Spleen (tissue), 11 donors: Measurements from ENCODE around the gene SVOP. TPM values are rescaled to one million over a fixed set of nuclear protein-coding genes. Genes with fewer than 3 reads are reported as not detected.
"Not testable (repeated sequence)": the region's sequence is repeated elsewhere in the genome, so short reads cannot be mapped to it uniquely, and the experiment has no call there.

Source experiments
- DNase-seq: peaks from one replicate; pipeline ENCODE4 v3.0.0-alpha.2; 2020
- H3K27ac ChIP-seq, 8 donors: fragments of 200-600 bp; sonication (generic) in 7 of 8; 1 replicate in 4 of 8; 2 replicates in 4 of 8; pipeline versions ENCODE4 v1.5.0 to v1.8.0; 2016 to 2021; ENCODE audit warnings: inconsistent platforms in 4 of 8, mild to moderate bottlenecking in 4 of 8, moderate library complexity in 1 of 8
- H3K27me3 ChIP-seq, 7 donors: fragments of 200-600 bp; sonication (generic) in 6 of 7; replicated peaks in 1 of 7; 1 replicate in 4 of 7; 2 replicates in 3 of 7; pipeline versions ENCODE4 v1.5.0 to v1.8.0; 2016 to 2021; ENCODE audit warnings: inconsistent platforms in 3 of 7, mild to moderate bottlenecking in 1 of 7
- H3K36me3 ChIP-seq, 6 donors: fragments of 200-600 bp; sonication (generic) in 5 of 6; 1 replicate in 4 of 6; 2 replicates in 2 of 6; pipeline versions ENCODE4 v1.5.0 to v1.8.0; 2016 to 2021; ENCODE audit warnings: inconsistent platforms in 2 of 6
- H3K4me1 ChIP-seq, 6 donors: fragments of 200-600 bp; sonication (generic) in 5 of 6; 1 replicate in 3 of 6; 2 replicates in 3 of 6; pipeline versions ENCODE4 v1.5.0 to v1.8.0; 2016 to 2021; ENCODE audit warnings: inconsistent platforms in 3 of 6
- H3K4me3 ChIP-seq, 8 donors: fragments of 200-600 bp; sonication (generic) in 7 of 8; 1 replicate in 4 of 8; 2 replicates in 4 of 8; pipeline versions ENCODE4 v1.5.0 to v1.8.0; 2016 to 2021; ENCODE audit warnings: inconsistent platforms in 4 of 8, mild to moderate bottlenecking in 4 of 8, moderate library complexity in 2 of 8
- H3K9me3 ChIP-seq, 8 donors: fragments of 200-600 bp; sonication (generic) in 7 of 8; 1 replicate in 4 of 8; 2 replicates in 4 of 8; pipeline versions ENCODE4 v1.5.0 to v1.8.0; 2016 to 2021; ENCODE audit warnings: inconsistent platforms in 4 of 8
- CTCF ChIP-seq, 11 experiments: fragments of 200-600 bp in 7 of 11; fragments of 450-650 bp in 4 of 11; sonication (generic) in 4 of 11; IDR thresholded peaks in 8 of 11; conservative IDR thresholded peaks in 3 of 11; 1 replicate in 7 of 11; 2 replicates in 4 of 11; pipeline versions ENCODE4 v1.4.0 to v1.8.0; 2016 to 2021; ENCODE audit warnings: antibody characterized with exemption in 11 of 11, inconsistent platforms in 4 of 11, mild to moderate bottlenecking in 1 of 11
- POLR2A ChIP-seq, 3 donors: fragments of 450-650 bp; IDR thresholded peaks; one replicate each; pipeline ENCODE4 v1.5.1; 2017; ENCODE audit warnings: antibody characterized with exemption in 3 of 3, mild to moderate bottlenecking in 1 of 3
- POLR2AphosphoS5 ChIP-seq, 3 donors: sonication (generic); formaldehyde crosslinking; IDR thresholded peaks; one replicate each; pipeline ENCODE4 v1.5.1; 2017; ENCODE audit warnings: antibody characterized with exemption in 3 of 3
- WGBS, 5 donors: extraction: QIAGEN DNeasy Blood & Tissue Kit in 3 of 5; methylation state at CpG; one replicate each; pipeline versions ENCODE4 v1.1.5 to v1.1.7; 2013 to 2018; 5-methylcytosine and 5-hydroxymethylcytosine counted together
- intact Hi-C: fragments of 100-400 bp; cut with DNase I; formaldehyde crosslinking; loops from one replicate; pipeline ENCODE4 v1.15.0; 2023; ENCODE audit warnings: low total_unique reads
- polyA plus RNA-seq, 3 donors: library from polyadenylated mRNA; stranded (reverse); fragments of 200-250 nt; gene quantifications; one replicate each; pipeline ENCODE4 v1.2.1, GENCODE V29; 2013
- total RNA-seq, 7 donors: library from RNA; depleted of rRNA in 3 of 7; stranded (reverse); fragments of >200 nt in 3 of 7; fragmentation: NEBNext Ultra II Directional in 4 of 7; extraction: Animal tissue kit (Norgen Biotek cat#: 25700) in 4 of 7; gene quantifications; one replicate each; pipeline versions ENCODE4 v1.1.0 to v1.2.1, GENCODE V29; 2016 to 2021
- donor health status: healthy with polysubstance abuse.
- donor health status: DM: no; HTN: no; CAD: no; lungs with moderate emphysema.
- donor health status: DM: no; HTN: no; CAD: no.
- donor health status: Bipolar disorder and iron deficiency.
- donor health status: healthy.
- donor health status: DM: no; HTN: no; CAD: no.
- donor health status: DM: yes; HTN: yes; CAD: no.

SVOP gene
- total and polyA plus RNA-seq, 10 donors = not detected

GRCh38 chr12:108875682-108876361 is 145.0 kb downstream of the SVOP start:
- H3K4me1 ChIP-seq = no peaks in the 10 kb centered on the region
- TF ChIP-seq CTCF (IDR thresholded peaks at IDR 0.05 in 8 of 11, conservative IDR thresholded peaks at IDR 0.05 in 3 of 11) (no peak), POLR2AphosphoS5 (IDR thresholded peaks at IDR 0.05) (no peak), POLR2A (IDR thresholded peaks at IDR 0.05) (no peak)
- H3K27me3 ChIP-seq = no peaks in the 10 kb centered on the region
- 68 to 77% (median 74%) methylated on average over 3 of the region's 3 CpGs for WGBS, 5 donors
- DNase-seq = no peak
- no peak overlapping the region for H3K4me3 ChIP-seq
- intact Hi-C loops = no loop called here
- no peak overlapping the region for H3K27ac ChIP-seq
- H3K36me3 ChIP-seq = no peaks in the 10 kb centered on the region
- peaks cover 0 to 4% (median 0%) of the 10 kb centered on the region in 8 donors for H3K9me3 ChIP-seq

DNA sequence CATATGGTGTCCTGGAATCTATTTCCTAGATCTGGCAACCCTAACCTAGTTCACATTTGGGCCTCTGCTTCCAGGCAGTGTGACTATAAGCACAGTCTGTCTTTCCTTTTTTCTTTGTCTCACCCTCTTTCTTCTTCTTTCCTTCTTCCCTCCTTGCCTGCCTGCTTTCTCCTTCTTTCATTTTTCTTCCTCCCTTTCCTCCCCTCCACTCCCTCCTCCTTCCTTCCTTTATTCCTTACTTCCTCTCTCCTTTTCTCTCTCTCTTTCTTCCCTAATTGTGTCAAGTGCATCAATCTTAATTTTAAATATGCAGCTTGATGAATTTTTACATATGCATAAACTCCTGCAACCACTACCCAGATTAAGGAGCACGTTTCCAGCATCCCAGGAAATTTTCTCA is 145.6 kb downstream of the SVOP start:
- DNase-seq = no peak
- Histone ChIP-seq H3K4me3 (no peak overlapping the region), H3K4me1 (no peaks in the 10 kb centered on the region), H3K27me3 (no peaks in the 10 kb centered on the region), H3K36me3 (no peaks in the 10 kb centered on the region), H3K27ac (no peak overlapping the region), H3K9me3 (peaks cover 0 to 4% (median 0%) of the 10 kb centered on the region in 8 donors)
- intact Hi-C loops = no loop called here
- TF ChIP-seq POLR2A (IDR thresholded peaks at IDR 0.05) (no peak), POLR2AphosphoS5 (IDR thresholded peaks at IDR 0.05) (no peak), CTCF (IDR thresholded peaks at IDR 0.05 in 8 of 11, conservative IDR thresholded peaks at IDR 0.05 in 3 of 11) (no peak)
- 41 to 77% (median 57%) methylated on average over 1 of the region's 1 CpG for WGBS, 5 donors

- H3K9me3 ChIP-seq = peaks cover 0 to 4% (median 0%) of the 10 kb centered on the region in 8 donors
- no peaks in the 10 kb centered on the region for H3K4me1 ChIP-seq
- no peak for DNase-seq
- 72 to 91% (median 84%) methylated on average over 4 of the region's 4 CpGs for WGBS, 5 donors
- H3K27me3 ChIP-seq = no peaks in the 10 kb centered on the region
- H3K36me3 ChIP-seq = no peaks in the 10 kb centered on the region
- intact Hi-C loops = no loop called here
- no peak overlapping the region for H3K4me3 ChIP-seq
- TF ChIP-seq CTCF (IDR thresholded peaks at IDR 0.05 in 8 of 11, conservative IDR thresholded peaks at IDR 0.05 in 3 of 11) (no peak), POLR2A (IDR thresholded peaks at IDR 0.05) (no peak), POLR2AphosphoS5 (IDR thresholded peaks at IDR 0.05) (no peak)
- H3K27ac ChIP-seq = no peak overlapping the region
Observed at GRCh38 chr12:108868781-108869180, 152.1 kb downstream of the SVOP start.

DNA sequence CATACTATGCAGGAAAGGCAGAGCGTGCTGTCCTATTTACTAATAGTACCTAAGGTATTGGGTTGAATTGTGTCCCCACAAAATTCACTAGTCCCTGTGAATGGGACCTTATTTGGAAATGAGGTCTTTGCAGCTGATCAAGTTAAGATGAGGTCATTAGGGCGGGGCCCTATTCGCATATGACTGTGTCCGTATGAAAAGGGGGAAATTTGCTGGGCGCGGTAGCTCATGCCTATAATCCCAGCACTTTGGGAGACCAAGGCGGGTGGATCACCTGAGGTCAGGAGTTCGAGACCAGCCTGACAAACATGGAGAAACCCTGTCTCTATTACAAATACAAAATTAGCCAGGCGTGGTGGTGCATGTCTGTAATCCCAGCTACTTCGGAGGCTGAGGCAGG is 154.8 kb downstream of the SVOP start:
- H3K4me3 ChIP-seq, H3K27me3 ChIP-seq, H3K27ac ChIP-seq, H3K9me3 ChIP-seq, H3K36me3 ChIP-seq, intact Hi-C loops: not testable (repeated sequence)
- WGBS, 5 donors = 85 to 95% (median 88%) methylated on average over 10 of the region's 10 CpGs
- DNase-seq = peak; percentile 17
- peaks cover 4 to 21% (median 14%) of the 10 kb centered on the region in 6 donors for H3K4me1 ChIP-seq
